GM12878 (cell line): ENCODE measurements around the gene MOB2. TPM values are rescaled to one million over a fixed set of nuclear protein-coding genes. Genes with fewer than 3 reads are reported as not detected.

Experiments
- ATAC-seq: fragments of 200-7000 bp; cut with Tn5 transposase; 3 replicates; pipeline ENCODE4 v1.9.1; 2020; ENCODE audit warnings: mild to moderate bottlenecking, moderate library complexity
- BruUV-seq: library from RNA; stranded (reverse); fragments of 400-500 nt; replicated peaks from 2 replicates; lab custom pipeline; 2021; lab: Mats Ljungman, UMichigan
- CTCF ChIA-PET: fragments of 300-600 bp; sonication (Branson Sonifier 250); formaldehyde crosslinking; extraction: SDS; loops from one replicate; lab custom pipeline; 2021; ENCODE audit warnings: inconsistent platforms; lab: Yijun Ruan, JAX
- POLR2A ChIA-PET: fragments of 350-600 bp; formaldehyde crosslinking; extraction: SDS; loops from one replicate; lab custom pipeline; 2021; ENCODE audit warnings: inconsistent platforms; lab: Charles Lee
- RAD21 ChIA-PET: fragments of 300-600 bp; sonication (Branson Sonifier 250); formaldehyde crosslinking; loops from one replicate; lab custom pipeline; 2023; ENCODE audit warnings: antibody characterized with exemption; ENCODE audit not compliant: unreplicated experiment; lab: Charles Lee
- SMC1A ChIA-PET: fragments of 300-600 bp; sonication (Branson Sonifier 250); formaldehyde crosslinking; loops from one replicate; lab custom pipeline; 2023; ENCODE audit not compliant: unreplicated experiment, uncharacterized antibody; lab: Charles Lee
- DNase-seq: peaks from one replicate; pipeline ENCODE4 v3.0.0-alpha.2; 2011; ENCODE audit warnings: low read depth, low spot score
- FAIRE-seq: peaks from 3 replicates; lab custom pipeline; 2011; peaks lifted over from hg19 to GRCh38; lab: Jason Lieb, UNC
- H2AFZ ChIP-seq: 2 replicates; pipeline ENCODE4 v1.6.0; 2011; ENCODE audit warnings: low read depth, low read length, control low read depth; ENCODE audit not compliant: control insufficient read depth
- H3K27ac ChIP-seq: 2 replicates; pipeline ENCODE4 v1.5.1; 2011; ENCODE audit warnings: control low read depth; ENCODE audit not compliant: control insufficient read depth, insufficient read depth
- H3K27me3 ChIP-seq, 2 experiments: replicated peaks in 1 of 2; 2 replicates each; pipeline versions ENCODE4 v1.6.0 to v1.6.1; 2011; ENCODE audit warnings: low read length in 1 of 2; ENCODE audit not compliant: control insufficient read depth in 2 of 2, insufficient read depth in 2 of 2
- H3K36me3 ChIP-seq, 2 experiments: 2 replicates each; pipeline ENCODE4 v1.5.1; 2011; ENCODE audit warnings: low read length in 1 of 2; ENCODE audit not compliant: control insufficient read depth in 2 of 2, insufficient read depth in 2 of 2
- H3K4me1 ChIP-seq: 2 replicates; pipeline ENCODE4 v1.6.1; 2011; ENCODE audit warnings: mild to moderate bottlenecking, low read length, moderate library complexity, mixed read lengths; ENCODE audit not compliant: control insufficient read depth, insufficient read depth
- H3K4me2 ChIP-seq: 2 replicates; pipeline ENCODE4 v1.6.0; 2011; ENCODE audit warnings: control low read depth; ENCODE audit not compliant: control insufficient read depth, insufficient read depth
- H3K4me3 ChIP-seq: fragments of 200-600 bp; sonication (generic); 2 replicates; pipeline ENCODE4 v1.5.1; 2016
- H3K79me2 ChIP-seq: 2 replicates; pipeline ENCODE4 v1.6.0; 2011; ENCODE audit warnings: low read length; ENCODE audit not compliant: control insufficient read depth, insufficient read depth
- H3K9ac ChIP-seq: 2 replicates; pipeline ENCODE4 v1.8.0; 2011; ENCODE audit warnings: low read length, control low read depth, mixed read lengths; ENCODE audit not compliant: control insufficient read depth, insufficient read depth
- H3K9me3 ChIP-seq: replicated peaks from 3 replicates; pipeline ENCODE4 v1.5.1; 2011; ENCODE audit warnings: mild to moderate bottlenecking, low read length; ENCODE audit not compliant: control insufficient read depth, insufficient read depth
- H4K20me1 ChIP-seq: 2 replicates; pipeline ENCODE4 v1.6.0; 2011; ENCODE audit not compliant: control insufficient read depth, insufficient read depth
- E4F1 ChIP-seq: fragments of 450-650 bp; IDR thresholded peaks from 2 replicates; pipeline ENCODE4 v1.6.1; 2018; ENCODE audit warnings: borderline replicate concordance, mild to moderate bottlenecking; ENCODE audit not compliant: partially characterized antibody
- HCFC1 ChIP-seq: fragments of 150-350 bp; IDR thresholded peaks from 2 replicates; pipeline ENCODE4 v1.6.1; 2014; ENCODE audit warnings: low read length
- MTA3 ChIP-seq: IDR thresholded peaks from 2 replicates; pipeline ENCODE4 v1.6.1; 2012; ENCODE audit warnings: low read length, inconsistent platforms, borderline replicate concordance
- RBBP5 ChIP-seq: fragments of 200-600 bp; sonication (generic); conservative IDR thresholded peaks from 2 replicates; pipeline ENCODE4 v1.6.1; 2016
- REST ChIP-seq: IDR thresholded peaks from 2 replicates; pipeline ENCODE4 v1.6.1; 2012; ENCODE audit warnings: mild to moderate bottlenecking, low read depth, low read length
- SMAD1 ChIP-seq: fragments of 450-650 bp; IDR thresholded peaks from 2 replicates; pipeline ENCODE4 v1.6.1; 2018; ENCODE audit warnings: mild to moderate bottlenecking, low read depth; ENCODE audit not compliant: partially characterized antibody
- SP1 ChIP-seq: IDR thresholded peaks from one replicate; pipeline ENCODE4 v1.6.1; 2011; ENCODE audit warnings: low read depth, low read length
- ZSCAN29 ChIP-seq: fragments of 450-650 bp; IDR thresholded peaks from 2 replicates; pipeline ENCODE4 v1.6.1; 2017; ENCODE audit warnings: mild to moderate bottlenecking, moderate library complexity
- WGBS: methylation state at CpG from one replicate; pipeline ENCODE4 v1.1.6; 2016; ENCODE audit warnings: low lambda C conversion rate; ENCODE audit not compliant: insufficient replicate concordance, insufficient coverage; ENCODE audit errors: missing lambda C conversion rate; 5-methylcytosine and 5-hydroxymethylcytosine counted together
- in situ Hi-C: fragments of 300-500 bp; cut with MboI; formaldehyde crosslinking; loops from 9 replicates; pipeline ENCODE4 v1.14.3; 2018; ENCODE audit warnings: mixed read lengths
- intact Hi-C: fragments of 100-400 bp; cut with micrococcal nuclease; formaldehyde crosslinking; loops from one replicate; pipeline ENCODE4 v1.14.2; 2022; ENCODE audit not compliant: unreplicated experiment
- polyA plus RNA-seq, 11 experiments: library from polyadenylated mRNA; depleted of rRNA in 4 of 11; unstranded in 6 of 11; stranded (reverse) in 5 of 11; fragments of >200 nt; fragmentation: Nextera tagmentation in 4 of 11; fragmentation: Illumina TruSeq in 1 of 11; extraction: Ambion mirVana in 4 of 11; extraction: Trizol in 1 of 11; gene quantifications; 1 replicate in 1 of 11; 2 replicates in 10 of 11; pipeline versions ENCODE4 v1.2.1 to v1.2.3, GENCODE V29; 2011 to 2016; ENCODE audit warnings: inconsistent platforms in 2 of 11, missing spikeins in 2 of 11, low read depth in 1 of 11
- total RNA-seq, 4 experiments: library from RNA; depleted of rRNA in 3 of 4; stranded (reverse); fragments of >200 nt in 3 of 4; fragmentation: Illumina TruSeq in 1 of 4; extraction: Trizol in 1 of 4; gene quantifications; 2 replicates each; pipeline versions ENCODE4 v1.2.1 to v1.2.3, GENCODE V29; 2013 to 2021
- TF ChIP-seq, protein P1 (sequence below), 3 experiments: IDR thresholded peaks in 2 of 3; conservative IDR thresholded peaks in 1 of 3; 2 replicates each; pipeline ENCODE4 v1.5.1; 2011; ENCODE audit warnings: low read depth in 3 of 3, low read length in 3 of 3, mild to moderate bottlenecking in 3 of 3, control low read depth in 2 of 3, moderate library complexity in 2 of 3, inconsistent platforms in 1 of 3, mixed read lengths in 1 of 3; ENCODE audit not compliant: control insufficient read depth in 2 of 3, insufficient read depth in 1 of 3; ENCODE audit errors: extremely low read depth in 1 of 3
- TF ChIP-seq, protein P2 (sequence below): fragments of 450-650 bp; conservative IDR thresholded peaks from 2 replicates; pipeline ENCODE4 v1.6.1; 2017; ENCODE audit warnings: mild to moderate bottlenecking, moderate library complexity

Gene MOB2
- total and polyA plus RNA-seq, 10 of the 15 experiments (the other 5 are each of a cell fraction or from before 2014, with no cell fraction given) = 0.10 to 34.6 (median 15.5) TPM

- H3K79me2 ChIP-seq = no peaks in the 10 kb centered on the region
- H3K9me3 ChIP-seq = no peaks in the 10 kb centered on the region
- CTCF ChIA-PET = no interaction called here
- no TSS peak for BruUV-seq
- RAD21 ChIA-PET = no interaction called here
- no peak overlapping the region for H3K27ac ChIP-seq
- intact Hi-C loops = no loop called here
- POLR2A ChIA-PET = no interaction called here
- H3K4me2 ChIP-seq = no peak overlapping the region
- H3K4me3 ChIP-seq = no peak overlapping the region
- H3K9ac ChIP-seq = no peak overlapping the region
- SMC1A ChIA-PET = no interaction called here
- H2AFZ ChIP-seq = no peak overlapping the region
- no peaks in the 10 kb centered on the region for H3K4me1 ChIP-seq
- 94% methylated on average over 20 of the region's 20 CpGs for WGBS
- FAIRE-seq (no peak), ATAC-seq (no peak), DNase-seq (no peak)
- no peaks in the 10 kb centered on the region for H3K27me3 ChIP-seq
- H4K20me1 ChIP-seq = no peaks in the 10 kb centered on the region
- in situ Hi-C loops = no loop called here
- peaks cover 0 to 13% of the 10 kb centered on the region in 2 experiments; a peak in 2 of 4 replicates for H3K36me3 ChIP-seq
- TF ChIP-seq MTA3 (no peak), REST (no peak), SP1 (no peak), SMAD1 (no peak), ZSCAN29 (no peak), E4F1 (no peak), HCFC1 (no peak), RBBP5 (no peak)
- TF ChIP-seq, protein P1, sequence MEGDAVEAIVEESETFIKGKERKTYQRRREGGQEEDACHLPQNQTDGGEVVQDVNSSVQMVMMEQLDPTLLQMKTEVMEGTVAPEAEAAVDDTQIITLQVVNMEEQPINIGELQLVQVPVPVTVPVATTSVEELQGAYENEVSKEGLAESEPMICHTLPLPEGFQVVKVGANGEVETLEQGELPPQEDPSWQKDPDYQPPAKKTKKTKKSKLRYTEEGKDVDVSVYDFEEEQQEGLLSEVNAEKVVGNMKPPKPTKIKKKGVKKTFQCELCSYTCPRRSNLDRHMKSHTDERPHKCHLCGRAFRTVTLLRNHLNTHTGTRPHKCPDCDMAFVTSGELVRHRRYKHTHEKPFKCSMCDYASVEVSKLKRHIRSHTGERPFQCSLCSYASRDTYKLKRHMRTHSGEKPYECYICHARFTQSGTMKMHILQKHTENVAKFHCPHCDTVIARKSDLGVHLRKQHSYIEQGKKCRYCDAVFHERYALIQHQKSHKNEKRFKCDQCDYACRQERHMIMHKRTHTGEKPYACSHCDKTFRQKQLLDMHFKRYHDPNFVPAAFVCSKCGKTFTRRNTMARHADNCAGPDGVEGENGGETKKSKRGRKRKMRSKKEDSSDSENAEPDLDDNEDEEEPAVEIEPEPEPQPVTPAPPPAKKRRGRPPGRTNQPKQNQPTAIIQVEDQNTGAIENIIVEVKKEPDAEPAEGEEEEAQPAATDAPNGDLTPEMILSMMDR (IDR thresholded peaks at IDR 0.05 in 2 of 3, conservative IDR thresholded peaks at IDR 0.05 in 1 of 3; ENCODE audit: control insufficient read depth in 2 of 3, extremely low read depth in 1 of 3, insufficient read depth in 1 of 3, low read depth in 3 of 3, low read length in 3 of 3) = no peak
- TF ChIP-seq, protein P2, sequence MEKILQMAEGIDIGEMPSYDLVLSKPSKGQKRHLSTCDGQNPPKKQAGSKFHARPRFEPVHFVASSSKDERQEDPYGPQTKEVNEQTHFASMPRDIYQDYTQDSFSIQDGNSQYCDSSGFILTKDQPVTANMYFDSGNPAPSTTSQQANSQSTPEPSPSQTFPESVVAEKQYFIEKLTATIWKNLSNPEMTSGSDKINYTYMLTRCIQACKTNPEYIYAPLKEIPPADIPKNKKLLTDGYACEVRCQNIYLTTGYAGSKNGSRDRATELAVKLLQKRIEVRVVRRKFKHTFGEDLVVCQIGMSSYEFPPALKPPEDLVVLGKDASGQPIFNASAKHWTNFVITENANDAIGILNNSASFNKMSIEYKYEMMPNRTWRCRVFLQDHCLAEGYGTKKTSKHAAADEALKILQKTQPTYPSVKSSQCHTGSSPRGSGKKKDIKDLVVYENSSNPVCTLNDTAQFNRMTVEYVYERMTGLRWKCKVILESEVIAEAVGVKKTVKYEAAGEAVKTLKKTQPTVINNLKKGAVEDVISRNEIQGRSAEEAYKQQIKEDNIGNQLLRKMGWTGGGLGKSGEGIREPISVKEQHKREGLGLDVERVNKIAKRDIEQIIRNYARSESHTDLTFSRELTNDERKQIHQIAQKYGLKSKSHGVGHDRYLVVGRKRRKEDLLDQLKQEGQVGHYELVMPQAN = no peak
Measured at GRCh38 chr11:1476940-1477736, 9.4 kb downstream of the MOB2 start.
